Measurements from ENCODE around the gene C9orf50. TPM values are rescaled to one million over a fixed set of nuclear protein-coding genes. Genes with fewer than 3 reads are reported as not detected.

Gene C9orf50
- total RNA-seq, 1 donor from 2014 or later: not detected

DNA sequence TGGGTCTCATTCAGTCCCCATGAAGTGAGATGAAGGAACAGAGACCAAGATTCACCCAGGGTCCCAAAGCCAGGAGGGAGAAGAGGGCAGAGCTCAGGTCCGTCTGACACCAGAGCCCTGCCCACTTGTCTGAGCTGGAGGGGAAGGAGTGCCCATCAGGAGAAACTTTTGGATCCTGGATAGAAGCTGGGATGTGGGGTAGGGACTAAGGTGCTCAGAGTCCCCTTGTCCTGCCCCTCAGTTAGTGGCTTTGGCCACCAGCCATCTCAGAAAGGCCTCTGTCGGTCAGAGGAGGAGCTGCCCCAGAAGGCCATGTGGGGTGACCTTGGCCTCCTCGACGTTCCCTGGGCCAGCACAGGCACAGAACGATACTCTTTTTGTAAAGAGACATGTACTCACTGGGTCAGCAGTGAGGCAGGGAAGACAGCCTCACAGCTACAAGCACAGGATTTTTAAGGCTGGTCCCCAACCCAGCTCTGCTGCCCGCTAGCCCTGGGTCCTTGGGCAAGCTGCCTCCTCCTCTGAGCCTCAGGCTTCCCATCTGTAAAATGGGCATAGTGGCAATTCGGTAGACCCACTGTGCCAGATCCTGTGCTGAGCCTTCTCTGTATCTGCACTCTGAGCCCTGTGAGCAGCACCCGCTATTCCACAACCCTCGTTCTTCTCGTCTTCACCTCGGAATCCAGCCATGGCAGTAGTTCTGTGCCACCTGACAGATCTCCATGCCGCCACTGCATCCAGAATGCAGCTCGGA, 49.4 kb downstream of the C9orf50 start:
- no peaks in the 10 kb centered on the region for H3K36me3 ChIP-seq
- TF ChIP-seq, protein P1, sequence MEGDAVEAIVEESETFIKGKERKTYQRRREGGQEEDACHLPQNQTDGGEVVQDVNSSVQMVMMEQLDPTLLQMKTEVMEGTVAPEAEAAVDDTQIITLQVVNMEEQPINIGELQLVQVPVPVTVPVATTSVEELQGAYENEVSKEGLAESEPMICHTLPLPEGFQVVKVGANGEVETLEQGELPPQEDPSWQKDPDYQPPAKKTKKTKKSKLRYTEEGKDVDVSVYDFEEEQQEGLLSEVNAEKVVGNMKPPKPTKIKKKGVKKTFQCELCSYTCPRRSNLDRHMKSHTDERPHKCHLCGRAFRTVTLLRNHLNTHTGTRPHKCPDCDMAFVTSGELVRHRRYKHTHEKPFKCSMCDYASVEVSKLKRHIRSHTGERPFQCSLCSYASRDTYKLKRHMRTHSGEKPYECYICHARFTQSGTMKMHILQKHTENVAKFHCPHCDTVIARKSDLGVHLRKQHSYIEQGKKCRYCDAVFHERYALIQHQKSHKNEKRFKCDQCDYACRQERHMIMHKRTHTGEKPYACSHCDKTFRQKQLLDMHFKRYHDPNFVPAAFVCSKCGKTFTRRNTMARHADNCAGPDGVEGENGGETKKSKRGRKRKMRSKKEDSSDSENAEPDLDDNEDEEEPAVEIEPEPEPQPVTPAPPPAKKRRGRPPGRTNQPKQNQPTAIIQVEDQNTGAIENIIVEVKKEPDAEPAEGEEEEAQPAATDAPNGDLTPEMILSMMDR (IDR thresholded peaks at IDR 0.05): no peak
- peak overlapping the region; percentile 36 for H3K27ac ChIP-seq
- intact Hi-C loops (cut with DNase I): no loop called here
- ATAC-seq (no peak), DNase-seq (no peak)
- H3K27me3 ChIP-seq: no peaks in the 10 kb centered on the region
- peaks cover 12% of the 10 kb centered on the region for H3K4me1 ChIP-seq
- H3K9me3 ChIP-seq: no peaks in the 10 kb centered on the region
- H3K4me3 ChIP-seq: no peak overlapping the region

DNA sequence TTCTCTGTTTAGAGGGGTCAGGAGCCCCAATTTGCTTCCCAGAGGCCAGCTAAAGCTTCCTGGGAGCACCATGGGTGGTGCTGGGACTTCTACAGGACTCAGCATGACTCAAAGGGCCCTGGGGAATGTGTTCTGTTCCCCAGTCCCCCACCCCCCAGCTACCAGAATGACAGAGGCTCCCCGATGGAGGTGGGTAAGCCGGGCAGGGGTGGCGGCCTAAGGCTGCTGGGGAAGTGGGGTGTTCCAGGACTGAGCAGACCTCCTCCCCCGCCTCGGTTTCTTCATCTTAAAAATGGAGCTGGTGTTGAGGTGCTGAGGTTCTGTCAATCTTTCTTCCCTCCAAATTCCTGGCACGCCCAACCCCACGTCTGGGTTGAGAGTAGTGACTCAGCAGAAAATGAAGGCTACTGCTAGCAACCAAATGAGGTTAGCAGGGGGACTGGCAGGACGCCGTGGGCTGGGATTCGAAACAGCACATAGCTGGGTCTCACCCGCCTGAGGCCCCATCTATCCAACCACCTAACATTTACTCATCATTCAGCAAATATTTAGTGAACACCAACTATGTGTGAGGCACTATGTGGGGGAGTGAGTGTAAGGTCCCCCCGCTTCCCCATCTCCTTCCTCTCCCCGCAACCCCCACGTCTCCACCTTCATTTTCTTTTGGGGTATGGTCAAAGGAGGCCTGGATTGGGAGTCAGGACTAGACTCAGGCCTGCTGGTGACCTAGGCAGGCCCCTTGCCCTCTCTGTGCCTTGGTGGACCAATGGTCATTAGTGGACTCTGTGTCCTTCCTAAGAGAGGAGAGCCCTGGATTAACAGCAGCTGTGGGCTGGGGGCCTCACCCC, 50.2 kb downstream of the C9orf50 start:
- Histone ChIP-seq H3K36me3 (no peaks in the 10 kb centered on the region), H3K4me1 (peaks cover 12% of the 10 kb centered on the region), H3K4me3 (no peak overlapping the region), H3K27me3 (no peaks in the 10 kb centered on the region), H3K27ac (peak overlapping the region; percentile 42), H3K9me3 (no peaks in the 10 kb centered on the region)
- TF ChIP-seq, protein P1 (IDR thresholded peaks at IDR 0.05): no peak
- intact Hi-C loops (cut with DNase I): no loop called here
- DNase-seq (no peak), ATAC-seq (peak; percentile 34)

DNA sequence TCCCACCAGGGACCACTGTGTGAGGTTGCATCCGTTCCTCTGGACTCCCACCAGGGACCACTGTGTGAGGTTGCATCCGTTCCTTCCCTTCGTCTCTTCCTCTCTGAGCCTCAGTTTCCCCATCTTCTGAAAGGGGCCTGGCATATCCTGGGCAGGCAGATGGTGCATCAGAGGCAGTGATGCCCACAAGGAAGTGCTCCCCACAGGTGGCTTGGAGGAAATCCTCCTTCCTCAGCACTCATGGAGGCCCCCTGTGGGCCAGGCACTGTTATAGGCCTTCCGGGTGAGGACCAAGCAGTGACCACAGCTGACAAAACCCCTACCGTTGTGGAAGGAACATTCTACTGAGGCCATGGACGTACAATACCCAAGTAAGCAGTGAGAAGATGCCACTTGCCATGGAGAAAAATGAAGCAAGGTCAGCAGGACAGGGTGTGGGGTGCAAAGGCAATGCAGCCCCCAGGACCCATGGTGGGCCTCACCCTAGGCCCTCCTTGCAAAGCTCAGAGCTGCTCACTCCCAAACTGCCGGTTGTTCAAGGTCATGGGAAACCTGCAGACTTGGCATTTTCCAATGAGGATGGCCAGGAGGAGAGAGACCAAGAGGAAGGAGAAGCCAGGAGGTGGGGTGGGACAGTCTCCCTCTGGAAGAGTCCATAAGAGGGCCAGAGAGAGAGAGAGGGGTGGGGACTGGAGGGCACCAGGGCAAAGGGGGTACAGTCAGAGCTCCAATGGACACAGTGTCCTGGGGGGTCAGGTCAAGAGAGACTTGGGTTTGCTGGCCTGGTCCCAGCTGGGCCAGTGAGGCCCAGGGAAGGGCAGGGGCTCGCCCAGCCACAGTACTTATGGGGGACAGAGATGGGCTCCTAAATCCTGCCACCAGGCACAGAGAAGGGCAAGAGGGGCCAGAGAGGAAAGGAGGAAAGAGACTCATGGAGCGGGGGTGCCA, 51.1 kb downstream of the C9orf50 start:
- Histone ChIP-seq H3K27me3 (no peaks in the 10 kb centered on the region), H3K36me3 (no peaks in the 10 kb centered on the region), H3K4me1 (peaks cover 12% of the 10 kb centered on the region), H3K9me3 (no peaks in the 10 kb centered on the region), H3K27ac (peak overlapping the region; percentile 61), H3K4me3 (no peak overlapping the region)
- DNase-seq (no peak), ATAC-seq (peak; percentile 45)
- TF ChIP-seq, protein P1 (IDR thresholded peaks at IDR 0.05): peak; percentile 25
- intact Hi-C loops (cut with DNase I): no loop called here

DNA sequence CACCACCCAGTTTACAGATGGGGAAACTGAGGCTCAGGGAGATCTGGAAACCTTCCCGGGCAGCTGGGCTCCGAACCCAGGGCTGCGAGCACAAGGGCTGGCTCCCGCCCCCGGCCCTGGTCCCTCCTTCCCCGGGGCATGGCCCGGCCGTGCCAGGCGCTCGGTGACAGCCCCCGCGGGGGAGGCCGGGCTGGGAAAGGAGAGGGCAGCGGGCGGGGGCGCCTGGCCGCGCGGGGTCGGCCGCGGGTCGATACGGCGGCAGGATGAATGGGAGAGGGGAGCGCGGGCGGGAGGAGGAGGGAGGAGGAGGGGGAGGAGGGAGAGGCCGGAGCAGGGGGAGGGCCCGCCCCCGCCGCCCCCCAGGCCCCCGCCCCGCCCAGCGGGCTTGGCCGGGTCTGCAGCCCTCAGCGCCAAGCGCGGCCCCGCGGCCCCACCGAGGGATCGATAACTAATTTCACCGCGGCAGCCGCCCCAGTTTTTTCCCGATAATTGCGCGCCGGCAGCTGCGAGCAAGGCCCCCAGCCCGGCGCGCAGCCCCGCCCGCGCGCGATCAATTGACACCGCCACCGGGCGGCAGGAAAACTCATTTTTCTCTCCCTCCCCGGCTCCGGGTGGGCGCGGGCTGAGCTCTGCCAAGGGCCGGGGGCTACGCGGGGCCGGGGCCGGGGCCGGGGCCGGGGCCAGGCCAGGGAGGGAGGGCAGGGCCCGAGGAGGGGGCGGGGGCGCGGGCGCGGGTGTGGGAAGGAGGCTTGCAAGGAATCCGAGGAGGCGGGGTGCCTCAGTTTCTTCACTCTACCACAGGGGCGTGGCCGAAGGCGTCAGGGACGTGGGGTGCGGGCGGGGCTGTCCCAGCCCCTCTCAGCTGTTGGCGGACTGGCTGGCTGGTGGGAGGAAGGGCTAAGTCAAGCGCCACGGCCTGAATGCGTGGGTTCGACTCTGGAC, 52.1 kb downstream of the C9orf50 start:
- TF ChIP-seq, protein P1 (IDR thresholded peaks at IDR 0.05): no peak
- H3K27me3 ChIP-seq: no peaks in the 10 kb centered on the region
- H3K4me1 ChIP-seq: peaks cover 12% of the 10 kb centered on the region
- no peaks in the 10 kb centered on the region for H3K9me3 ChIP-seq
- peak; percentile 72 for DNase-seq
- peak overlapping the region; percentile 61 for H3K27ac ChIP-seq
- intact Hi-C loops (cut with DNase I): no loop called here
- ATAC-seq: peak; percentile 15
- H3K4me3 ChIP-seq: peak overlapping the region; percentile 45
- H3K36me3 ChIP-seq: no peaks in the 10 kb centered on the region
